Body of pancreas (tissue), 4 donors: ENCODE data around the gene PTPRT.

Source experiments
- CTCF ChIP-seq, 7 experiments: fragments of 450-650 bp in 4 of 7; fragments of 200-600 bp in 3 of 7; sonication (generic) in 3 of 7; IDR thresholded peaks; one replicate each; pipeline ENCODE4 v1.5.1; 2016 to 2019; ENCODE audit warnings: antibody characterized with exemption in 7 of 7
- POLR2A ChIP-seq, 3 donors: fragments of 450-650 bp; IDR thresholded peaks; one replicate each; pipeline ENCODE4 v1.6.1; 2016; ENCODE audit warnings: antibody characterized with exemption in 3 of 3, mild to moderate bottlenecking in 2 of 3

- TF ChIP-seq POLR2A (IDR thresholded peaks at IDR 0.05) (no peak), CTCF (IDR thresholded peaks at IDR 0.05) (no peak)
Measured at GRCh38 chr20:42197599-42197998, 992.1 kb downstream of the PTPRT start.
